K562 (cell line): ENCODE data around the gene GOLGA2. TPM values are rescaled to one million over a fixed set of nuclear protein-coding genes. Genes with fewer than 3 reads are reported as not detected.
A peak's percentile ranks its signal among the peaks of the same experiment; 100 is the strongest.

Experiments
- BCL6 ChIP-seq: fragments of 250-450 bp; sonication (Bioruptor Pico); IDR thresholded peaks from 2 replicates; pipeline ENCODE4 v1.4.0; 2020
- CBFA2T2 ChIP-seq: fragments of 450-650 bp; conservative IDR thresholded peaks from 2 replicates; pipeline ENCODE4 v1.6.1; 2017; ENCODE audit warnings: mild to moderate bottlenecking
- DDX20 ChIP-seq: fragments of 450-650 bp; IDR thresholded peaks from 2 replicates; pipeline ENCODE4 v1.6.1; 2016; ENCODE audit warnings: missing genetic modification characterization, low read depth, mild to moderate bottlenecking, missing compliant biosample characterization, moderate library complexity
- DPF2 ChIP-seq: fragments of 450-650 bp; IDR thresholded peaks from 2 replicates; pipeline ENCODE4 v1.6.1; 2016
- FOXK2 ChIP-seq, 2 experiments: fragments of 450-650 bp; IDR thresholded peaks in 1 of 2; conservative IDR thresholded peaks in 1 of 2; 2 replicates each; pipeline ENCODE4 v1.6.1; 2016; ENCODE audit warnings: low read depth in 2 of 2, mild to moderate bottlenecking in 1 of 2
- HDAC3 ChIP-seq: fragments of 450-650 bp; IDR thresholded peaks from 2 replicates; pipeline ENCODE4 v1.6.1; 2018; ENCODE audit warnings: borderline replicate concordance, mild to moderate bottlenecking, moderate library complexity; ENCODE audit not compliant: partially characterized antibody
- HLTF ChIP-seq: fragments of 450-650 bp; IDR thresholded peaks from 2 replicates; pipeline ENCODE4 v1.6.1; 2016
- NFRKB ChIP-seq: fragments of 450-650 bp; IDR thresholded peaks from 2 replicates; pipeline ENCODE4 v1.6.1; 2016; ENCODE audit warnings: low read depth
- PHB2 ChIP-seq: fragments of 450-650 bp; IDR thresholded peaks from 2 replicates; pipeline ENCODE4 v1.6.1; 2017; ENCODE audit warnings: low read depth
- RBM17 ChIP-seq: fragments of 200-400 bp; formaldehyde crosslinking; IDR thresholded peaks from 2 replicates; pipeline ENCODE4 v1.6.1; 2017; ENCODE audit warnings: low read depth, mild to moderate bottlenecking, low read length, borderline replicate concordance
- RBM25 ChIP-seq: fragments of 200-400 bp; formaldehyde crosslinking; IDR thresholded peaks from 2 replicates; pipeline ENCODE4 v1.6.1; 2018; ENCODE audit warnings: low read length, low read depth, moderate library complexity; ENCODE audit not compliant: severe bottlenecking
- SMARCA5 ChIP-seq: fragments of 450-650 bp; IDR thresholded peaks from 2 replicates; pipeline ENCODE4 v1.6.1; 2016
- YBX1 ChIP-seq: fragments of 450-650 bp; IDR thresholded peaks from 2 replicates; pipeline ENCODE4 v1.7.1; 2016; ENCODE audit warnings: mild to moderate bottlenecking
- ZNF197 ChIP-seq: fragments of 200-800 bp; sonication (Bioruptor generic); IDR thresholded peaks from 2 replicates; pipeline ENCODE4 v1.6.1; 2016; ENCODE audit warnings: low read depth, missing genetic modification characterization, missing compliant biosample characterization
- ZNF212 ChIP-seq: fragments of 450-650 bp; formaldehyde crosslinking; IDR thresholded peaks from 2 replicates; pipeline ENCODE4 v1.4.0; 2020; ENCODE audit warnings: mild to moderate bottlenecking
- ZNF263 ChIP-seq: sonication (generic); formaldehyde crosslinking; IDR thresholded peaks from 2 replicates; pipeline ENCODE4 v1.8.0; 2022; ENCODE audit warnings: mild to moderate bottlenecking, missing genetic modification reagents, borderline replicate concordance
- ZNF311 ChIP-seq: fragments of 250-450 bp; sonication (Bioruptor Pico); IDR thresholded peaks from 2 replicates; pipeline ENCODE4 v1.4.0; 2020; ENCODE audit warnings: mild to moderate bottlenecking, moderate library complexity
- ZNF75A ChIP-seq: fragments of 450-650 bp; formaldehyde crosslinking; IDR thresholded peaks from 2 replicates; pipeline ENCODE4 v1.4.0; 2020; ENCODE audit warnings: mild to moderate bottlenecking
- ZNF780A ChIP-seq: fragments of 250-450 bp; sonication (Bioruptor Pico); IDR thresholded peaks from 2 replicates; pipeline ENCODE4 v1.5.0; 2021; ENCODE audit warnings: mild to moderate bottlenecking
- polyA plus RNA-seq, 8 experiments: library from polyadenylated mRNA; depleted of rRNA in 4 of 8; stranded (reverse) in 5 of 8; unstranded in 3 of 8; fragments of >200 nt; fragmentation: Nextera tagmentation in 2 of 8; fragmentation: Illumina TruSeq in 1 of 8; extraction: Ambion mirVana in 2 of 8; extraction: Trizol in 1 of 8; gene quantifications; 2 replicates each; pipeline versions ENCODE4 v1.2.1 to v1.2.3, GENCODE V29; 2011 to 2014; ENCODE audit warnings: inconsistent platforms in 1 of 8, missing spikeins in 1 of 8
- total RNA-seq, 7 experiments: library from RNA; depleted of rRNA in 6 of 7; stranded (reverse); fragments of >200 nt in 6 of 7; fragmentation: Illumina TruSeq in 2 of 7; extraction: Trizol in 2 of 7; gene quantifications; 2 replicates each; pipeline versions ENCODE4 v1.2.1 to v1.2.3, GENCODE V29; 2011 to 2021; ENCODE audit warnings: low replicate concordance in 1 of 7
- TF ChIP-seq, protein P1 (sequence below): fragments of 250-450 bp; sonication (Bioruptor Pico); IDR thresholded peaks from 2 replicates; pipeline ENCODE4 v1.4.0; 2020; ENCODE audit warnings: mild to moderate bottlenecking
- TF ChIP-seq, protein P2 (sequence below): sonication (generic); formaldehyde crosslinking; IDR thresholded peaks from 2 replicates; pipeline ENCODE4 v1.8.1; 2022; ENCODE audit warnings: missing genetic modification reagents
- TF ChIP-seq, protein P3 (sequence below): fragments of 150-350 bp; IDR thresholded peaks from 2 replicates; pipeline ENCODE4 v1.6.1; 2014; ENCODE audit warnings: low read depth, mild to moderate bottlenecking, low read length, borderline replicate concordance

GOLGA2 gene
- total and polyA plus RNA-seq, 9 of the 15 experiments (the other 6 are each of a cell fraction or from before 2014, with no cell fraction given), result 15.7 to 138 (median 76.0) TPM

DNA sequence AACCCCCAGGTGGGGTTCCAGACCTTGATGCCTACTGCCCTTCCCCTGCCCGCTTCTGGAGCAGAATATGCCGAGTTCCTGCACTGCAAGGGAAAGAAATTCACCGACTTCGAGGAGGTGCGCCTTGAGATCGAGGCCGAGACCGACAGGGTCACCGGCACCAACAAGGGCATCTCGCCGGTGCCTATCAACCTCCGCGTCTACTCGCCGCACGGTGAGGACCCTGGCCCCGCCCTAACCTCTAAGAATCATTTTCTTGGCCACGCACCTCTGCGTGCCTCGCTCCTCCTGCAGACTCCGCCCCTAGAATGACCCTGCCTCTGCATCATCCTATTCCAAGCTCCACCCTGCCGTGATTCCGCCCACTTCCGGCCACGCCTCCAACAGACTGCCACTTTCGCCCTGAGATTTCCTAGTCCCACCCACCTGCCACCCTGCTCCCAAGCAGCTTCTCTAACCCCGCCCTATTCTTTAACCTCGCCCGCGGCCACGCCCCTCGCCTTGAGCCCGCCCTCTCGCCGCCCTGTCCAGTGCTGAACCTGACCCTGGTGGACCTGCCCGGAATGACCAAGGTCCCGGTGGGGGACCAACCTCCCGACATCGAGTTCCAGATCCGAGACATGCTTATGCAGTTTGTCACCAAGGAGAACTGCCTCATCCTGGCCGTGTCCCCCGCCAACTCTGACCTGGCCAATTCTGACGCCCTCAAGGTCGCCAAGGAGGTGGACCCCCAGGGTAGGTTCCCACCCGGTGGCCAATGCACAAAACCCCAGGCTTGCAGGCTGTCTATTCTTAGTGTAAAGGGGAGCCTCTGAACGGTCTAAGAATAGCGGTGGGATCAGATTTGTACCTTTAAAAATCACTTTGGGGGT lies 57.1 kb downstream of the GOLGA2 start (continued):
- no peak for TF ChIP-seq HDAC3
- TF ChIP-seq ZNF212 (CRISPR knock-in tag), result no peak
- TF ChIP-seq, protein P1, sequence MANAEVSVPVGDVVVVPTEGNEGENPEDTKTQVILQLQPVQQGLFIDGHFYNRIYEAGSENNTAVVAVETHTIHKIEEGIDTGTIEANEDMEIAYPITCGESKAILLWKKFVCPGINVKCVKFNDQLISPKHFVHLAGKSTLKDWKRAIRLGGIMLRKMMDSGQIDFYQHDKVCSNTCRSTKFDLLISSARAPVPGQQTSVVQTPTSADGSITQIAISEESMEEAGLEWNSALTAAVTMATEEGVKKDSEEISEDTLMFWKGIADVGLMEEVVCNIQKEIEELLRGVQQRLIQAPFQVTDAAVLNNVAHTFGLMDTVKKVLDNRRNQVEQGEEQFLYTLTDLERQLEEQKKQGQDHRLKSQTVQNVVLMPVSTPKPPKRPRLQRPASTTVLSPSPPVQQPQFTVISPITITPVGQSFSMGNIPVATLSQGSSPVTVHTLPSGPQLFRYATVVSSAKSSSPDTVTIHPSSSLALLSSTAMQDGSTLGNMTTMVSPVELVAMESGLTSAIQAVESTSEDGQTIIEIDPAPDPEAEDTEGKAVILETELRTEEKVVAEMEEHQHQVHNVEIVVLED, result 0 out of 2 replicates have a peak, but pooled peaks have one; percentile 37
- TF ChIP-seq SMARCA5, result no peak
- no peak for TF ChIP-seq NFRKB
- TF ChIP-seq PHB2, result no peak
- TF ChIP-seq CBFA2T2, result no peak
- no peak for TF ChIP-seq ZNF780A (CRISPR knock-in tag)
- TF ChIP-seq YBX1, result no peak
- TF ChIP-seq ZNF263, result no peak
- no peak for TF ChIP-seq DDX20 (tag)
- no peak for TF ChIP-seq BCL6
- TF ChIP-seq ZNF311 (CRISPR knock-in tag), result no peak
- TF ChIP-seq ZNF197 (CRISPR knock-in tag), result no peak
- no peak for TF ChIP-seq FOXK2 (conservative IDR thresholded peaks at IDR 0.05 in 1 of 2, IDR thresholded peaks at IDR 0.05 in 1 of 2; ENCODE audit: low read depth in 2 of 2)
- TF ChIP-seq HLTF, result no peak
- TF ChIP-seq, protein P2, sequence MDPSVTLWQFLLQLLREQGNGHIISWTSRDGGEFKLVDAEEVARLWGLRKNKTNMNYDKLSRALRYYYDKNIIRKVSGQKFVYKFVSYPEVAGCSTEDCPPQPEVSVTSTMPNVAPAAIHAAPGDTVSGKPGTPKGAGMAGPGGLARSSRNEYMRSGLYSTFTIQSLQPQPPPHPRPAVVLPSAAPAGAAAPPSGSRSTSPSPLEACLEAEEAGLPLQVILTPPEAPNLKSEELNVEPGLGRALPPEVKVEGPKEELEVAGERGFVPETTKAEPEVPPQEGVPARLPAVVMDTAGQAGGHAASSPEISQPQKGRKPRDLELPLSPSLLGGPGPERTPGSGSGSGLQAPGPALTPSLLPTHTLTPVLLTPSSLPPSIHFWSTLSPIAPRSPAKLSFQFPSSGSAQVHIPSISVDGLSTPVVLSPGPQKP (CRISPR knock-in tag), result no peak
- no peak for TF ChIP-seq RBM25
- TF ChIP-seq ZNF75A (CRISPR knock-in tag), result no peak
- TF ChIP-seq, protein P3, sequence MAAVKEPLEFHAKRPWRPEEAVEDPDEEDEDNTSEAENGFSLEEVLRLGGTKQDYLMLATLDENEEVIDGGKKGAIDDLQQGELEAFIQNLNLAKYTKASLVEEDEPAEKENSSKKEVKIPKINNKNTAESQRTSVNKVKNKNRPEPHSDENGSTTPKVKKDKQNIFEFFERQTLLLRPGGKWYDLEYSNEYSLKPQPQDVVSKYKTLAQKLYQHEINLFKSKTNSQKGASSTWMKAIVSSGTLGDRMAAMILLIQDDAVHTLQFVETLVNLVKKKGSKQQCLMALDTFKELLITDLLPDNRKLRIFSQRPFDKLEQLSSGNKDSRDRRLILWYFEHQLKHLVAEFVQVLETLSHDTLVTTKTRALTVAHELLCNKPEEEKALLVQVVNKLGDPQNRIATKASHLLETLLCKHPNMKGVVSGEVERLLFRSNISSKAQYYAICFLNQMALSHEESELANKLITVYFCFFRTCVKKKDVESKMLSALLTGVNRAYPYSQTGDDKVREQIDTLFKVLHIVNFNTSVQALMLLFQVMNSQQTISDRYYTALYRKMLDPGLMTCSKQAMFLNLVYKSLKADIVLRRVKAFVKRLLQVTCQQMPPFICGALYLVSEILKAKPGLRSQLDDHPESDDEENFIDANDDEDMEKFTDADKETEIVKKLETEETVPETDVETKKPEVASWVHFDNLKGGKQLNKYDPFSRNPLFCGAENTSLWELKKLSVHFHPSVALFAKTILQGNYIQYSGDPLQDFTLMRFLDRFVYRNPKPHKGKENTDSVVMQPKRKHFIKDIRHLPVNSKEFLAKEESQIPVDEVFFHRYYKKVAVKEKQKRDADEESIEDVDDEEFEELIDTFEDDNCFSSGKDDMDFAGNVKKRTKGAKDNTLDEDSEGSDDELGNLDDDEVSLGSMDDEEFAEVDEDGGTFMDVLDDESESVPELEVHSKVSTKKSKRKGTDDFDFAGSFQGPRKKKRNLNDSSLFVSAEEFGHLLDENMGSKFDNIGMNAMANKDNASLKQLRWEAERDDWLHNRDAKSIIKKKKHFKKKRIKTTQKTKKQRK, result no peak
- TF ChIP-seq DPF2, result no peak
- TF ChIP-seq RBM17, result no peak
